HG02763 (cell line): ENCODE data around the gene FXYD5.
"Not testable (repeated sequence)": the region's sequence is repeated elsewhere in the genome, so short reads cannot be mapped to it uniquely, and the experiment has no call there.

Source experiments
- ATAC-seq: cut with Tn5 transposase; IDR thresholded peaks from one replicate; pipeline ENCODE4 v1.9.1; 2021; ENCODE audit warnings: mild to moderate bottlenecking, moderate library complexity; ENCODE audit not compliant: unreplicated experiment

FXYD5 gene

DNA sequence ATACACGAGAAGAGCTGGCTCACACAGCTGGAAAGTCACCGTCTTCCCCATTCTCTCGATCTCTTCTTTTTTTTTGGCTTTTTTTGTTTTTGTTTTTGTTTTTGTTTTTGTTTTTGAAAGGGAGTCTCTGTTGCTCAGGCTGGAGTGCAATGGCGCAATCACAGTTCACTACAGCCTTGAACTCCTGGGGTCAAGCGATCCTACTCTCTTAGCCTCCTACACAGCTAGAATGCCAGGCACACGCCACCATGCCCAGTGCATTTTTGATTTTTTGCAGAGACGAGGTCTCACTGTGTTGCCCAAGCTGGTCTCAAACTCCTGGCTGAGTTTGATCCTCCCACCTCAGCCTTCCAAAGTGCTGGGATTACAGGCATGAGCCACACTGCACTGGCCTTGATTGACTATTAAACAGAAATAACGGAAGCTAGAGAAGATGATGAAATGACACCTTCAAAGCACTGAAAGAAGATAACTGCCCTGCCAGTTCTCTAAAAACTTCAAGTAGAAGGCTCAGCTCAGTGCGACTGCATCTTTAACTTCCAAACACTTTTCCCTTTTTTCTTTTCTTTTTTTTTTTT is 34.9 kb upstream of the FXYD5 start:
- ATAC-seq, result no peak

DNA sequence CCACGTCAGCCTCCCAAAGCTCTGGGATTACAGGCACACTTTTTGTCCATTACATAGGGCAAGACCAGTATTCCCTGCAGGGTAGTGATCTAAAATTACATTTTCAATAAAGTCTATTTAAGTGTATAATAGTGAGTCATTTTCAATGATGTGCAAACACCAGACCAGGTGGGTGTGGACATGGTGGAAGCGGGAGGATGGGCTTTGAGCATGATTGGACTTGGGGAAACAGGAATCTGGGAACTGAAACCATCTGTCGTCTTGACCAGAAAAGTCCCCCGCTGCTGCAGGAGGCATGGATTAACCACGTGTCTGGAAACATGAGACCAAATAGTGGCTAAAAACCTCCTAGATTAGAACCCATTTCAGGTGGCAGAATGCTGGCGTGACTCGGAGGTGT is 34.0 kb upstream of the FXYD5 start:
- ATAC-seq, result no peak

DNA sequence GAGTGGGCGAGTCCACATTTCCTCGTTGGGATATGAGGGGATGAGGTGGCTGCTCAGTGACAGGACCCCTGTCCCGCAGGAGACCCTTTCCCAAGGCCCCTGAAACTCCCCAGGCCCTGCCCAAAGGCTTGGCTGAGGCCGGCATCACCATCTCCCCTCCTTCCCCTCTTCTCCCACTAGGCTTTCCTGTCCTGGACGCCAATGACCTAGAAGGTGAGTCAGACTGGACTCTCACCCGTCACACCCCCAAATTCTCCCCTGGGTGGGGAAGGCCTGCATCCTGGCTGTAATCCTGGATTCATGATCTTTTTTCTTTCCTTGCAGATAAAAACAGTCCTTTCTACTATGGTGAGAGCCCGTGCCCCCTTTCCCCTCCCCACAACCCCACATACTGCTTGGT is 33.6 kb upstream of the FXYD5 start:
- ATAC-seq, result no peak

DNA sequence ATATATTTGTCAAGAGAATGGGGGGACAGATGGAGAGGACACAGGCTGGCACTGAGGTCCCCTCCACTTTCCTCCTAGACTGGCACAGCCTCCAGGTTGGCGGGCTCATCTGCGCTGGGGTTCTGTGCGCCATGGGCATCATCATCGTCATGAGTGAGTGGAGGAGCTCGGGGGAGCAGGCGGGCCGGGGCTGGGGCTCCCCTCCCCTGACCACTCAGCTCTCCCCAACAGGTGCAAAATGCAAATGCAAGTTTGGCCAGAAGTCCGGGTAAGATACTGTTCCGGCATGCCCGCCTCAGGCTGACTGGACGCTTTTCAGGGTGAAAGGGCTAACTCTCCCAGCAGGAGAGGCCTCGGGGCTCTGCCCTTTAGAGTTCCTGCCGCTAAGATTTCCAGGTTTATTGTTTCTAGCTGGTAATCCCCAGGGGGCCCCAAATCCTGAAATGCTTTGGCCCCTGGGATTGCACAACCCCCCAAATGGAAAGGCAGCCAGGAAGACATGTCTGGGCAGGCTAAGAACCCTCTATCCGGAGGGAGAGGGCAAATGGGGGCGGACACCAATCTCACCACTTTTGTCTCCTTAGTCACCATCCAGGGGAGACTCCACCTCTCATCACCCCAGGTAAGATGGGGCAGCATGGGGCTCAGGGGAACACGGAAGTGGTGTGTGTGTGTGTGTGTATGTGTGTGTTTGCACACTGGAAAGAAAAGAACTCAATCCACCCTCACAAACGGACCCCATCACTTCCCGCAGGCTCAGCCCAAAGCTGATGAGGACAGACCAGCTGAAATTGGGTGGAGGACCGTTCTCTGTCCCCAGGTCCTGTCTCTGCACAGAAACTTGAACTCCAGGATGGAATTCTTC is 31.6 kb upstream of the FXYD5 start:
- ATAC-seq, result no peak

DNA sequence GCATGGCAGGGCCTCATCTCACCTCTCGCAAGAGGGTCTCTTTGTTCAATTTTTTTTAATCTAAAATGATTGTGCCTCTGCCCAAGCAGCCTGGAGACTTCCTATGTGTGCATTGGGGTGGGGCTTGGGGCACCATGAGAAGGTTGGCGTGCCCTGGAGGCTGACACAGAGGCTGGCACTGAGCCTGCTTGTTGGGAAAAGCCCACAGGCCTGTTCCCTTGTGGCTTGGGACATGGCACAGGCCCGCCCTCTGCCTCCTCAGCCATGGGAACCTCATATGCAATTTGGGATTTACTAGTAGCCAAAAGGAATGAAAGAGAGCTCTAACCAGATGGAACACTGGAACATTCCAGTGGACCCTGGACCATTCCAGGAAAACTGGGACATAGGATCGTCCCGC is 31.0 kb upstream of the FXYD5 start:
- no peak for ATAC-seq

DNA sequence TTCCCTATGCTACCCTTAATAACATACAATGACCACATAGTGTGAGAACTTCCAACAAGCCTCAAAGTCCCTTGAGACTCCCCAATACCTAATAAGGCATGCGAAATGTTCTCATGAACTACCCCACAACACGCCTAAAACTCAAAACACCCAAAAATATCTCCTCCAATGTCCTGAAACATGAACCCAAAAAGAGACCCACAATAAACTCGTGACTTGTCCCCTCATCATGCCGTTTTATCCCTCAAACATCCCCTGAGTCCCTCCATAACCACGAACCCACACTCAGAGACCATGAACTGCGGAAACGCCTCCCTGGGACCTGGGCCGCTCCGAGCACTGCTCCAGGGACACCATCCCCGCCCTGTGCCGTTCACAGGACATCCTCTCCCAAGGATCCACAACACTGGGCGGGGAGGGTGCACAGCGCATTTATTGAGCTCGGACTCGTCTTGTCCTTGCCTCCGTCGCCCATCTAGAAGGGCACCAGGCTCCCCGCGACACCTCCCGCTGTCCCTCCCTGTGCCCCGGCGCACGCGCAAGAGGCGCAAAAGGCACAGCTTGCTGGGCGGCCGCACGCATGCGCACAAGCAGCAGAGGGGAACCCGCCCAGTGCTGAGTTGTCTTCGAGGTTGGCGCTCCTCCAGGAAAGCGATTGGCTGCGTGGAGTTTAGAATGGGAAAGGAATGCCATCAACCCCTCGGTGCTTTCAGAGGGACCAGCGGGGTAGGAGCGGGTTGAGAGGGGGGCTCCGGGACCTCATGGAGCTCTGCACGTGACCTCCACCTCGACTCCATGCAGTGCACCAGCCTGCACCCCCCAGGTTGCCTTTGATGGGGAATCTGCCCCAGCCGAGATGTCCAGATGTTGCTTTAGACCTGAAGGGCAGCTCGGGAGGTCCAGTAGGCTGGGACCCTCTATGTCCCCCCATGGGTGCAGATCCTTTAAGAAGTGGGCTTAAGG is 30.2 kb upstream of the FXYD5 start:
- peak; percentile 81 for ATAC-seq

DNA sequence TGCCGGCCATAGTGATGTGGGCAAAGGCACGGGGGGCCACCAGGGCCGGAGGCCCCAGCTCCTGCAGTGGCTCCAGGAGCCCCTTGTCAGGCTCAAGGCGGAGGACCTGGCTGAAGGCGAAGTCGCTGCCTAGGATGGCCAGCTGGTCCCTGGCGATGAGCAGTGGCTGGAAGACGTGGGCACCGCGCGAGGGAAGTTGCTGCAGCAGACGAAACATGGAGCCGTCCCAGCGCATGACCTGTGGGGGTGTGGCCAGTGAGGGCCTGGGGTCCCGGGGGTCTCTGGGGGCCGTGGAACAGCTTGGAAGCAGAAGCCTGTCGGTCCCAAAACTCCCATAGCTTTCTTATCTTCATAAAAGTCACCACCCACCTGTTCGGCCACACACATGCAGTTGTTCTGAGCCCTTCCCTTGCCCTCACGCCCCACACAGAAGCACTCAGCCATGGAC is 29.2 kb upstream of the FXYD5 start:
- ATAC-seq, result no peak

DNA sequence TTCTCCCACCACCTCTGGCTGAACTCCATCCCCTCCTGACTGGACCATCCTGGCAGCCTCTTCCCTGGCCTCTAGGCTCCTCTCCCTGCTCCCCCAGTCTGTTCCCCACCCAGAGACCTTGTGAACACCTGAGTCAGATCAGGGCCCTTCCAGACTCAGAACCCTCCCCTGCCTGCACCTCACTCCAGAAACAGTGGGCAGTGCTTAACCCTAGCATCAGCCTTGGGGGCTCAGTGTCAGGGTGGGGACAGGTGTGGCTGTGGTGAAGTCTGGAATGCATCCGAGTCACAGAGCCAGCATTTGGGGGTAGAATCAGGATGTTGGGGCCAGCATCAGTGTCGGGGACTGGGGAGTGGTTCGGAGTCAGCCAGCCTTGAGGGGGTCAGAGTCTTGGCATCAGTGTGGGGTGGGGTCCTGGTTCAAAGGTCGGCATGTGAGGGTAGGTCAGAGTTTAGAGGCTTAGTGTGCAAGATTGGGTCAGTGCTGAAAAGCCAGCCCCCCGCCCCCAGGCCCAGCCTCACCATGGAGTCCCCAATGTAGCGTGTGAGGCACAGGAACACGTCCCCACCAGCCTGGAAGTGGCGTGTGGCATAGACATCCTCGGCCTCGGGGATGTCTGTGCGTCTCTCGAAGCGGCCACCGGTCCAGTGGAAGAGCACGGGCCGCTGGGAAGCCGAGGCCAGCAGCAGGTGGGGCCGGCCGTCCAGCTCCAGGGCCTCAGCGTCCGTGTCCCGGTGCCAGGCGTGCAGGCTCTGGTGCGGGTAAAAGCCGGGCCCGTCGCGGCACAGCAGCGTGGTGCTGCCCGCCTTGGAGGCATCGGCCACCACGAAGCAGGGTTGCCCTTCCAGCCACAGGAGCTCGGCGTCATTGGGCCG is 28.5 kb upstream of the FXYD5 start:
- ATAC-seq, result no peak

DNA sequence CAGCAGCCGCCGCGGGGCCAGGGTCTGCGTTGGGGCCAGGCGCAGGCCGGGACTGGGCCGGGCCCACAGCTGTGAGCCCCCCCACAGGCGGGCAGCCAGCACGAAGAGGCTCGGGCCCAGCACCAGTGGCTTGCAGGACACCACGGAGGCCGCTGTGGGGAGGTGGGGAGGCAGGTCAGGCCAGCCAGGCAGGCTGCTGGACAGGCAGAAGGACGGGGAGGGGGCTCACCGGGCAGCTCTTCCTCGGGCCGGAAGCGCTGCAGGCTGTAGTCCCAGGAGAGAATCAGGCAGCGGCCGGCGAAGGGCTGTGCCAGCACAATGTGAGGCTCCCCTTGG is 27.9 kb upstream of the FXYD5 start:
- no peak for ATAC-seq

DNA sequence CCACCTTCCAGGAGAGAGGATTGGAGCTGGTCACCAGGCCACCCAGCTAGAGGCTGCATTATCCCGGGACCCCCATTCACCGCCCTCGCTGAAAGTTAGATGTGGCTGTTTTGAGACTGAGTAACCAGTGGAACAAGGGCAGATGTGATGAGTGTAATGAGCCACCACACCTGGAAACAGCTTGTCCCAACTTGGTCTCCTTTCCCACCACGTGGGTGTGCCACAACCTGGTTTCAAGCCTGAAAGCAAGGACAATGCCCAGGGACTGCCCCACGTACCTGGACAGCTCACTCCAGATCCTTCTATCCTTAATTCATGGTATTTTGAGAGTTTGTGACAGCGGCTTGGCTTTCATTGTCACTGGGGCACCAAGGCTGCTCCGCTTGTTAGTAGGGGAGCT is 26.7 kb upstream of the FXYD5 start:
- no peak for ATAC-seq

DNA sequence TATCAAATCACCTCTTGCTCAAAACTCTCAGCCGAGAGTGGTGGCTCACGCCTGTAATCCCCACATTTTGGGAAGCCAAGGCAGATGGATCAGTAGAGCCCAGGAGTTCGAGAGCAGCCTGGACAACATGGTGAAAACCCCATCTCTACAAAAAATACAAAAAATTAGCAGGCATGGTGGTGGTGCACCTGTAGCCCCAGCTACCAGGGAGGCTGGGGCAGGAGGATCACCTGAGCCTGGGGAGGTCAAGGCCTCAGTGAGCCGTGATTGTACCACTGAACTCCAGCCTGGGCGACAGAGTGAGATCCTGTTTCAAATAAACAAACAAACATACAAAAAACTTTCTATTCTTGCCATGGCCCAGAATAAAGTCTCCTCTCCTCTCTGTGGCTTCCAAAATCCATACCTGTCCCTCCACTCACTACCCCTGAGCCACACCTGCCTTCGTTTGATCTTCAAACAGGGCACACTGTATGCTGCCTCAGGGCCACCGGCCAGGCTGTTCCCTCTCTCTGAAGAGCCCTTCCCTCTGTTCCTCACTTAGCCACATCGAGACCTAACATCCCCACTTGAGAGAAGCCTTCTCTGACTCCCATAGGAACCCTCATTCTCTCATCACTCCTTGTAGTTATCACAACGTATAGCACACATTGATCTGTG is 26.0 kb upstream of the FXYD5 start:
- no peak for ATAC-seq

DNA sequence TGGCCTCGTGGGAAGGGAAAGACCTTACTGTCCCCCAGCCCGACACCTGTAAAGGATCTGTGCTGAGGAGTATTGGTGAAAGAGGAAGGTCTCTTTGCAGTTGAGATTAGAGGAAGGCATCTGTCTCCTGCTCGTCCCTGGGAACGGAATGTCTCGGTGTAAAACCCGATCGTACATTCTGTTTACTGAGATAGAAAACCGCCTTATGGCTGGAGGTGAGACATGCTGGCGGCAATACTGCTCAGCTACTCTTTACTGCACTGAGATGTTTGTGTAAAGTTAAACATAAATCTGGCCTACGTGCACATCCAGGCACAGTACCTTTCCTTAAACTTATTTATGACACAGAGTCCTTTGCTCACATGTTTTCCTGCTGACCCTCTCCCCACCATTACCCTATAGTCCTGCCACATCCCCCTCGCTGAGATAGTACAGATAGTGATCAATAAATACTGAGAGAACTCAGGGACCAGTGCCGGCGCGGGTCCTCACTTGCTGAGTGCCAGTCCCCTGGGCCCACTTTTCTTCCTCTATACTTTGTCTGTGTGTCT is 24.7 kb upstream of the FXYD5 start:
- ATAC-seq, result not testable (repeated sequence)

DNA sequence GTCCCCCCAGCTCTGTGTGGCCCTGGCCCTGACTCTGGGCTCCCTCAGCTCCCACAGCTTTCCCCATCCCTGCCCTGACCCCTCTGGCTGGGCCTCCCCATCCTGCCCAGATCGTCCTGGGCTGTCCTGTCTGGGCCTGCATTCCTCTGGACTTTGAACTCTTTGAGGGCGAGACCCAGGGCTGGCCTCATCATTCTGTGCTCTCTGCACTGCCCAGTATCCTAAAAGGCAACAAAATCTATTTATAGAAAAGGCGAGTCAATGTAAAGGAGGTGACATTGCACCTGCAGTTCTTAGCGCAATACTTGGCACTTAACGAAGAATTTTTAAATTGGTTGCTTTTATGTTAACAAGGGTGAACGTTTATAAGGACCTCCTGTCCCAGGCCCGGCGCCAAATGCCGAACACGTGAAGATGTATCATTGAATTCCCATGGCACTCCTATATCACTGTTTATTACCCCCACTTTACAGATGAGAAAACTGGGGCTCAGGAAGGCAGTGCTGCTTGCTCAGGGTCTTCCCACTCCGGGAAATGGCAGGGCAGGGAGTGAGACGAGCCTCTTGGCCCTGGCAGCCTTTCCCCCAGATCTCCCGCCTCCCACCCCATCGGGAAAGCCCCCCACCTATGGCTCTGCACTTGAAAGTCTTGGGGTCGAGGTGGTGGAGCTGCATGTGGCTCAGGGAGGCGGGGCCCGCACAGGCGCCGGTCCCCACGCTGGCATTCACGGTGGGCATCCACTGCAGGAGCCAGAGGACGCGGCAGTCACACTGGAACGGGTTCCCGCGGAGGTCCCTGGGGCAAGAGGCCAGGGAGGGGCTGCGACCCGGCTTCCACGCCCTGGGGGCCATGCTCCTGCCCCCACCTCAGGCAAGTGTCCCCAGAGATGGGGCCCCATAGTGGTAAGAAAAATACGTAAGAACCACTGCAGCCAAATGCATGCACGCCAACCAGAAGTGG is 23.5 kb upstream of the FXYD5 start:
- ATAC-seq, result no peak

DNA sequence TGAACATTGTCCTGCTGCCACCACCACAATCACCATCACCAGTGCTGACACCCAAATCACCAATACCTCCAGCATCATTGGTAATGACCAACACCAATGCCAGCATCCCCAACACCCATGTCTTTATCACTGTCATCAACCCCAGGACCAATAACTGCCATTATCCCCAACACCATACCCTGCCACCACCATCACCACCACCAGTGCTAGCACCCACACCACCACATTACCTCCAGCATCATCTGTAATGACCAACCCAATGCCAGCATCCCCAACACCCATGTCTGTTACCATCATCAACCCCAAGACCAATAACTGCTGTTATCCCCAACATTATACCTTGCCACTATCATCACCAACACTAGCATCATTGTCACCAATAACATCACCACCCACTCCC is 22.3 kb upstream of the FXYD5 start:
- no peak for ATAC-seq

DNA sequence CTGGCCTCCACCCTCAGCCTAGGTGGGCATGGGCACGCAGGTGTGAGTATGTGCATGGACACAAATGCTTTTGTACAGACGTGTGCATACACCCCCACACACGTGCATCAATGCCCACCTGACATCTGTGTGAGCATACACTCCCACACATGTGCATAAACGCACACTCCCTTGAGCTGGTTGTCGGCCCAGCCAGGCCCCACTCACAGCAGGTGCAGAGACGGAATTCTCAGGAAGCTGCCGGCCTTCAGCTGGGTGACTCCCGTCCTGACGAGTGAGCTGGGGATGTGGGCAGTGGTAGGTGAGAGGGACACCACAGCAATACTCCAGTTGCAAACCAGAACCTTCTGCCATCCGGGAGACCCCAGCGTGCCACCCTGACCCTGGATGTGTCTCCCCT is 20.7 kb upstream of the FXYD5 start:
- ATAC-seq, result no peak

DNA sequence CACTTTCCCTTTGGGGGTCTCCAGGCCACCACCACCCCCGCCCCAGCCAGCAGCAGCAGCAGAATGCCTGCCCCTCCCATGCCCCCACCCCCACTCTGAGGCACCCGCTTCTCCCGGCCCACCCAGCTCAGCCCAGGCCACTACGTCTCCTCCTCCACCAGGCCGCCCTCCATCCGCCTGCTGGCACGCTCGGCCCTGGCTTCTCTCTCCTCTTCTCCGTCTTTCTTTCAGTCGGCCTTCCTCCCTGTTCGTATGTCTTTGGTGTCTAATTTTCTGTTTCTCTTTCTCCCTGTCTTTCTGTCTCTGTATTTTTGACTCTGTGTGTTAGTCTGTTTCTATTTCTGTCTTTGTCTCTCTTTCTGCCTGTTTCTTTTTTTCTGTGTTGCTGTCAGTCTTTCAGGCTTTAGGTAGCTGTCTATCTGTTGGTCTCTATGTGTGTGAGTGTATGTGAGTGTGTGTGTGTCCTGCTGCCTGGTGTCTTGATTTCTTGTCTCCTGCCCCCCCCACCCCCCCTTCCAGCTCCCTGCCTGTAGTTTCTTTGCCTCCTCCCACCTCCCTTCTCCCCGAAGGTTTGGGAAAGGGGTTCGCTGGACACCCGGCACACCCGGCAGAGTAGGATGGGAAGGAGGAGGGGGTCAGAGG is 19.8 kb upstream of the FXYD5 start, which contains the start of gene LGI4:
TSS of gene LGI4 (minus strand) at position 459 of the 642 bp plus-strand sequence. CDS start at position 80, 379 bp downstream.
- ATAC-seq, result no peak

DNA sequence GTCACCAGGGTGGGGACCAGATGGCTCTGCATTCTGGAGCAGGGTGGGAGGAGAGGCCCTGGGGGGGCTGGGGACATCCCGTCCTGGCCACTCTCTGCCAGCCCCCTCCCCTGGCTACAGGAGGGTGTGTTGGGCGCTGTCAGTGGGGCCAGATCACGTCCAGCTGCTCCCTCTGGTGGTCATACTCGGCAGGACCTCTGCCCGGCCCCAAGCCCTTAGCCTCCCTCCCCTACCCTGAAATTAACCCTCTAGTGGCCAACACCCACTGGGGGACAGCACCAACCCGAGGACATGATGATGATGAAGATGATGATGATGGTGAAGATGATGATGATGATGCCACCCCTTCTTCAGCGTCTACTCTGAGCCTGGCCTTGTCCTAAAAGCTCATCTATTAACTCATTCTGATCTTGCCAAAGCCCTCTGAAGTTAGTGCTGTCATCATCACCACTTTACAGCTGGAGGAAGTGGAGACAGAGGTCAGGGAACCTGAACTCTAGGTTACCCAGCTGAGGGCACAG is 19.1 kb upstream of the FXYD5 start:
- no peak for ATAC-seq

DNA sequence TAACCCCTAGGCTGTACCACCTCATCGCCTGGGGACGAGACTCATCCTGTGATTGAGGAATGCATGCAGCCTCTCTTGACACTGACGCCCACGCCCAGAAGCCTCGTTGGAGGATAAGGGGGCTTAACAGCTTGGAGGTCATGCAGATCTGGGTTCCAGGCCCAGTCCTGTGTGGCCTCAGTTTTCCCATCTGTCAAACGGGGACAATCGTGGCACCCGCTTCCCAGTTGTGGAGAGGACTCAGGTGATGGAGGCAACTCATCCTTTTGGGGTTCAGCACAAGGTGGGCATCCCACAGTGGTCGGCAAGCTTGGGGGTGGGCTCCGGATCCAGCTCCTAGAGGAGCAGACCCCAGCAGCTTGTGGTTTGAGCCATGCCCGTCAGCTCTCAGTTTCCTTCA is 18.3 kb upstream of the FXYD5 start:
- no peak for ATAC-seq
